ENCODE data around the gene PDIA2.
A peak's percentile ranks its signal among the peaks of the same experiment; 100 is the strongest.

The PDIA2 gene, protein sequence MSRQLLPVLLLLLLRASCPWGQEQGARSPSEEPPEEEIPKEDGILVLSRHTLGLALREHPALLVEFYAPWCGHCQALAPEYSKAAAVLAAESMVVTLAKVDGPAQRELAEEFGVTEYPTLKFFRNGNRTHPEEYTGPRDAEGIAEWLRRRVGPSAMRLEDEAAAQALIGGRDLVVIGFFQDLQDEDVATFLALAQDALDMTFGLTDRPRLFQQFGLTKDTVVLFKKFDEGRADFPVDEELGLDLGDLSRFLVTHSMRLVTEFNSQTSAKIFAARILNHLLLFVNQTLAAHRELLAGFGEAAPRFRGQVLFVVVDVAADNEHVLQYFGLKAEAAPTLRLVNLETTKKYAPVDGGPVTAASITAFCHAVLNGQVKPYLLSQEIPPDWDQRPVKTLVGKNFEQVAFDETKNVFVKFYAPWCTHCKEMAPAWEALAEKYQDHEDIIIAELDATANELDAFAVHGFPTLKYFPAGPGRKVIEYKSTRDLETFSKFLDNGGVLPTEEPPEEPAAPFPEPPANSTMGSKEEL

GRCh38 chr16:283033-283805 is at the start of gene PDIA2:
PDIA2 (plus strand) TSS chr16:283164; CDS start chr16:283170, 6 bp downstream.
- H3K27ac ChIP-seq (ENCODE audit: low read length) = no peak within 1 kb of the TSS
- H3K36me3 ChIP-seq (ENCODE audit: control insufficient read depth in 1 of 2, insufficient read depth in 2 of 2, low read length in 2 of 2) = peaks cover 0 to 12% of the 10 kb centered on the region in 2 donors

GRCh38 chr16:234468-235305 is 48.3 kb upstream of the PDIA2 start, which contains the start of gene FAM234A:
FAM234A (plus strand) TSS chr16:234821; CDS start chr16:254414, 19,593 bp downstream.
- peaks cover under 1 to 3% of the 10 kb centered on the region in 2 donors for H3K4me1 ChIP-seq (ENCODE audit: control insufficient read depth in 1 of 2, insufficient read depth in 2 of 2, low read length in 2 of 2)
- no peaks in the 10 kb centered on the region for H3K9me3 ChIP-seq (ENCODE audit: control insufficient read depth in 1 of 2, low read length in 2 of 2)
- H3K36me3 ChIP-seq (ENCODE audit: control insufficient read depth in 1 of 2, insufficient read depth in 2 of 2, low read length in 2 of 2) = peaks cover 0 to 5% of the 10 kb centered on the region in 2 donors
- no peaks in the 10 kb centered on the region for H3K27me3 ChIP-seq (ENCODE audit: low read depth, low read length)
- peak within 1 kb of the TSS; percentile 82 to 91 for H3K4me3 ChIP-seq (ENCODE audit: low read depth in 1 of 2, low read length in 2 of 2)
- peak within 1 kb of the TSS; percentile 97 for H3K27ac ChIP-seq (ENCODE audit: low read length)

More at GRCh38 chr16:283033-283805, at the start of gene PDIA2:
- no peak within 1 kb of the TSS for H3K4me3 ChIP-seq (ENCODE audit: low read depth in 1 of 2, low read length in 2 of 2)
- H3K4me1 ChIP-seq (ENCODE audit: control insufficient read depth in 1 of 2, insufficient read depth in 2 of 2, low read length in 2 of 2) = peaks cover 0 to 15% of the 10 kb centered on the region in 2 donors
- no peaks in the 10 kb centered on the region for H3K9me3 ChIP-seq (ENCODE audit: control insufficient read depth in 1 of 2, low read length in 2 of 2)
- H3K27me3 ChIP-seq (ENCODE audit: low read depth, low read length) = no peaks in the 10 kb centered on the region

- Histone ChIP-seq H3K36me3 (ENCODE audit: control insufficient read depth in 1 of 2, insufficient read depth in 2 of 2, low read length in 2 of 2) (peaks cover 0 to 4% of the 10 kb centered on the region in 2 donors), H3K4me1 (ENCODE audit: control insufficient read depth in 1 of 2, insufficient read depth in 2 of 2, low read length in 2 of 2) (peaks cover 6 to 12% of the 10 kb centered on the region in 2 donors), H3K4me3 (ENCODE audit: low read depth in 1 of 2, low read length in 2 of 2) (no peak overlapping the region), H3K27me3 (ENCODE audit: low read depth, low read length) (no peaks in the 10 kb centered on the region), H3K27ac (ENCODE audit: low read length) (peak overlapping the region; percentile 52), H3K9me3 (ENCODE audit: control insufficient read depth in 1 of 2, low read length in 2 of 2) (no peaks in the 10 kb centered on the region)
Observed at GRCh38 chr16:239948-240277, 43.1 kb upstream of the PDIA2 start.

- Histone ChIP-seq H3K4me1 (ENCODE audit: control insufficient read depth in 1 of 2, insufficient read depth in 2 of 2, low read length in 2 of 2) (peaks cover 6 to 12% of the 10 kb centered on the region in 2 donors), H3K27me3 (ENCODE audit: low read depth, low read length) (no peaks in the 10 kb centered on the region), H3K36me3 (ENCODE audit: control insufficient read depth in 1 of 2, insufficient read depth in 2 of 2, low read length in 2 of 2) (no peaks in the 10 kb centered on the region), H3K27ac (ENCODE audit: low read length) (peak overlapping the region; percentile 4), H3K9me3 (ENCODE audit: control insufficient read depth in 1 of 2, low read length in 2 of 2) (no peaks in the 10 kb centered on the region), H3K4me3 (ENCODE audit: low read depth in 1 of 2, low read length in 2 of 2) (no peak overlapping the region)
Observed at GRCh38 chr16:240559-240958, 42.4 kb upstream of the PDIA2 start.

GRCh38 chr16:242281-242680 is 40.7 kb upstream of the PDIA2 start:
- no peaks in the 10 kb centered on the region for H3K9me3 ChIP-seq (ENCODE audit: control insufficient read depth in 1 of 2, low read length in 2 of 2)
- no peaks in the 10 kb centered on the region for H3K27me3 ChIP-seq (ENCODE audit: low read depth, low read length)
- peak overlapping the region; percentile 3 for H3K27ac ChIP-seq (ENCODE audit: low read length)
- peaks cover 6 to 12% of the 10 kb centered on the region in 2 donors for H3K4me1 ChIP-seq (ENCODE audit: control insufficient read depth in 1 of 2, insufficient read depth in 2 of 2, low read length in 2 of 2)
- H3K4me3 ChIP-seq (ENCODE audit: low read depth in 1 of 2, low read length in 2 of 2) = no peak overlapping the region
- no peaks in the 10 kb centered on the region for H3K36me3 ChIP-seq (ENCODE audit: control insufficient read depth in 1 of 2, insufficient read depth in 2 of 2, low read length in 2 of 2)

GRCh38 chr16:243348-243747 is 39.6 kb upstream of the PDIA2 start:
- Histone ChIP-seq H3K9me3 (ENCODE audit: control insufficient read depth in 1 of 2, low read length in 2 of 2) (no peaks in the 10 kb centered on the region), H3K27me3 (ENCODE audit: low read depth, low read length) (no peaks in the 10 kb centered on the region), H3K4me1 (ENCODE audit: control insufficient read depth in 1 of 2, insufficient read depth in 2 of 2, low read length in 2 of 2) (peaks cover 6 to 12% of the 10 kb centered on the region in 2 donors), H3K27ac (ENCODE audit: low read length) (peak overlapping the region; percentile 23), H3K36me3 (ENCODE audit: control insufficient read depth in 1 of 2, insufficient read depth in 2 of 2, low read length in 2 of 2) (no peaks in the 10 kb centered on the region), H3K4me3 (ENCODE audit: low read depth in 1 of 2, low read length in 2 of 2) (no peak overlapping the region)

GRCh38 chr16:245105-245504 is 37.9 kb upstream of the PDIA2 start:
- Histone ChIP-seq H3K36me3 (ENCODE audit: control insufficient read depth in 1 of 2, insufficient read depth in 2 of 2, low read length in 2 of 2) (peaks cover 0 to 2% of the 10 kb centered on the region in 2 donors), H3K4me3 (ENCODE audit: low read depth in 1 of 2, low read length in 2 of 2) (no peak overlapping the region), H3K27me3 (ENCODE audit: low read depth, low read length) (no peaks in the 10 kb centered on the region), H3K27ac (ENCODE audit: low read length) (no peak overlapping the region), H3K9me3 (ENCODE audit: control insufficient read depth in 1 of 2, low read length in 2 of 2) (no peaks in the 10 kb centered on the region), H3K4me1 (ENCODE audit: control insufficient read depth in 1 of 2, insufficient read depth in 2 of 2, low read length in 2 of 2) (peaks cover 2 to 6% of the 10 kb centered on the region in 2 donors)

DNA sequence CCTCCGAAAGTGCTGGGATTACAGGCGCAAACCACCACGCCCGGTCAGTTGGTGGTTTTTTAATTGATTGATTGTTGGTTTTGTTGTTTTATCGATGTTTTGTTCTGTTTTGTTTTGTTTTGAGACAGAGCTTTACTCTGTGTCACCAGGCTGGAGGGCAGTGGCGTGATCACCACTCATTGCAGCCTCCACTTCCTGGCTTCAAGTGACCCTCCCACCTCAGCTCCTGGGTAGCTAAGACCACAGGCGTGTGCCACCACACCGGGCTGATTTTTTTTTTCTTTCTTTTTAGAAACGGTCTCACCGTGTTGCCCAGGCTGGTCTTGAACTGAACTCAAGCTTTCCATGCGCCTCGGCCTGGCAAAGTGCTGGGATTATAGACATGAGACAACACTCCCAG is 35.9 kb upstream of the PDIA2 start:
- Histone ChIP-seq H3K36me3 (ENCODE audit: control insufficient read depth in 1 of 2, insufficient read depth in 2 of 2, low read length in 2 of 2) (peaks cover 0 to 15% of the 10 kb centered on the region in 2 donors), H3K27me3 (ENCODE audit: low read depth, low read length) (no peaks in the 10 kb centered on the region), H3K27ac (ENCODE audit: low read length) (no peak overlapping the region), H3K4me3 (ENCODE audit: low read depth in 1 of 2, low read length in 2 of 2) (no peak overlapping the region), H3K9me3 (ENCODE audit: control insufficient read depth in 1 of 2, low read length in 2 of 2) (no peaks in the 10 kb centered on the region), H3K4me1 (ENCODE audit: control insufficient read depth in 1 of 2, insufficient read depth in 2 of 2, low read length in 2 of 2) (no peaks in the 10 kb centered on the region)

DNA sequence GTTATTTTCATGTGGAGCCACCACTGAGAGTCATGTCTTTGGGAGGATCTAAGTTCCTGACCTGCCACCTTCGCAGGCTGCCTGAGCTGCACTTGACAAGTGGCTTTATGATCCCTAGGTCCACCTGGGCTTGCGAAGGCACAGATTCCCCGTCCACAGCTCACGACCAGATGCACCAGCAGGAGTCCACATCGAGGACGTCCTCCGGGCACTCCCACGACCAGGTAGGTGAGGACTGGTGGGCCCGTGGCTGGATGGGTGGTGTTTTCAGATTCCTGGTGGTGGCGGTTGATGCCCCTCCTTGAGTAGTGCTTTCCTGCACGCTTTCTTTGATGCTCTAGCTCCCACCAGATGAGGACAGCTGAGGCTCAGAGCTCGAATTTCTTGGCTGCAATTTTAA is 33.5 kb upstream of the PDIA2 start:
- Histone ChIP-seq H3K27me3 (ENCODE audit: low read depth, low read length) (no peaks in the 10 kb centered on the region), H3K27ac (ENCODE audit: low read length) (no peak overlapping the region), H3K9me3 (ENCODE audit: control insufficient read depth in 1 of 2, low read length in 2 of 2) (no peaks in the 10 kb centered on the region), H3K36me3 (ENCODE audit: control insufficient read depth in 1 of 2, insufficient read depth in 2 of 2, low read length in 2 of 2) (peaks cover 0 to 28% of the 10 kb centered on the region in 2 donors), H3K4me3 (ENCODE audit: low read depth in 1 of 2, low read length in 2 of 2) (no peak overlapping the region), H3K4me1 (ENCODE audit: control insufficient read depth in 1 of 2, insufficient read depth in 2 of 2, low read length in 2 of 2) (no peaks in the 10 kb centered on the region)

GRCh38 chr16:252366-253337 is 30.3 kb upstream of the PDIA2 start:
- no peaks in the 10 kb centered on the region for H3K27me3 ChIP-seq (ENCODE audit: low read depth, low read length)
- H3K27ac ChIP-seq (ENCODE audit: low read length) = peak overlapping the region; percentile 61
- no peaks in the 10 kb centered on the region for H3K4me1 ChIP-seq (ENCODE audit: control insufficient read depth in 1 of 2, insufficient read depth in 2 of 2, low read length in 2 of 2)
- H3K36me3 ChIP-seq (ENCODE audit: control insufficient read depth in 1 of 2, insufficient read depth in 2 of 2, low read length in 2 of 2) = peaks cover 5 to 54% of the 10 kb centered on the region in 2 donors
- no peaks in the 10 kb centered on the region for H3K9me3 ChIP-seq (ENCODE audit: control insufficient read depth in 1 of 2, low read length in 2 of 2)
- H3K4me3 ChIP-seq (ENCODE audit: low read depth in 1 of 2, low read length in 2 of 2) = no peak overlapping the region

All from muscle layer of duodenum (tissue), 2 donors.